Activated CD8-positive, alpha-beta memory T cell treated with anti-CD3 and anti-CD28 coated beads for 48 hours (primary cell): Measurements from ENCODE around the gene RPL37A.

Experiments
- DNase-seq, 3 experiments: peaks; one replicate each; pipeline ENCODE4 v3.0.0-alpha.2; 2020; ENCODE audit warnings: low read depth in 2 of 3, low spot score in 2 of 3

RPL37A gene

DNA sequence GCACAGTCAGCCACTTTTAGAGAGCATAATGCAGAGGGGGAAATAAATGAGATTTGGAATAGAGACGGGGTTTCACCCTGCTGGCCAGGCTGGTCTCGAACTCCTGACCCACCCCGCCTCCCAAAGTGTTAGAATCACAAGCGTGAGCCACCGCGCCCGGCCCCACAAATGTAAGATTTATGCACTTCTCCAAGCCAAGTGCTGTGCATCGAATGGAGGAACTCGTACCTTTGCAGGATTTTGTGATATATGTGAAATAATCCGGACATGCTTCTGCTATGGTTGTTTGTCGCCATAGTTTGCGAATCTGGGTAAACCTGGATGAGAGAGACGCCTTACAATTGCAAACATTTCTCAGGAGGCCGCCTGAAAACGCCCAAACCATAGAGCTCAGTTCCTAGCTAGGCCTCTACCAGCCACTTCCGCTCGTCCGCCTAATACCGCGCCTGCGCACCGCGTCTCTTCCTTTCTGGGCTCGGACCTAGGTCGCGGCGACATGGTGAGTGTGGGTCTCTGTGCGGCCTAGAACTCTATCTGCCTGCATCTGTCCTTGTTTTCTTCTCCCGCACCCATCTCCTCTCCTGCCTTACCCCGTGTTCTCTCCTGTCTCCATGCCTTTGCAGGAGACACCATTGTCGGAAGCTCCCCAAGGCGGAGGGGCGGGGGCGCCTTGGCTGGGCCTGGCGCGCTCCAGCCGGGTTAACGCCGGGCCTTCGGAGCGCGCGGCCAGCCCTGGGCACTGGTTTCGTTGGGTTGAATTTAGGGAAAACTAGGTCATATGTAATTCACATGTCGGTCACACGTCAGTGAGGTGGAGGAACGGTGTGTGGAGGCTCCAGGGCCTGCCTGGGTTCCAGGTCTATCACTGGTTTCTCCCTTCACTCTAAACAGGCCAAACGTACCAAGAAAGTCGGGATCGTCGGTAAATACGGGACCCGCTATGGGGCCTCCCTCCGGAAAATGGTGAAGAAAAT lies at the start of gene RPL37A:
TSS of gene RPL37A (plus strand) at position 466 of the 974 bp plus-strand sequence. CDS start at position 497, 31 bp downstream.
- peak; percentile 73 to 83 (median 79) for DNase-seq

DNA sequence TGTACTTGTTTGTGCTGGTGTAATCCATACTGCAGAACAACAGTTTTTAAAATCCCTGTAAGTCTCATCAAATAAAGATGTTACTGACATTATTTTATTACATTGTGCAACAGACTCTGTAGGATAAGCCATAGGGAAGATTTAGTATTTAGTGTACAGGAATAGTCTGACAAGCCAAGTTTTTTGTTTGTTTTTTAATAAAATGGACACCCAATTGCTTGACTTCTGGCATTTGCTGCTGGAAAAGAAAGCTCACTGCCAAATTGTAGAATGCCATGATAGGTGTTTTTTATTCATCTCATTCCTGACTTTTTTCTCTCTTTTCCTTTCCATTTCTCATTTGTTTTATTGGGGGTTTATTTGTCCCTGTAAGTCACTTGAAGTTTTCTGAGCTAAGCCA lies 48.3 kb upstream of the RPL37A start:
- no peak for DNase-seq

DNA sequence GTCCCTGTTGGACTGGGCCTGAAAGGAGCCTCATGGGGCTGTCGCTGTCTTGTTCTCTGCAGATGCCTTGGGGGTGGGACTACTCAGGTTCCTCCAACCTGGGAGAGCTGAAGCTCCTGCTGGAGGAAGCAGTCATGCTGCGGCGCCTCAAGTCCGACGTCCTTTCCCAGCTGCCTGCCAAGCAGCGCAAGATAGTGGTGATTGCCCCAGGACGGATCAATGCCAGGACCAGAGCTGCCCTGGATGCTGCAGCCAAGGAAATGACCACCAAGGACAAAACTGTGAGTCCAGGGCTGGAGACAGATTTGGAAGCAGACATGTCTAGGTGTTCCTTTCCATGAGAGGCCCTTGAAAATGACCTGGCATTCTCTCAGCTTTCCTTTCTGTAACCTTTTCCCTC lies 47.9 kb upstream of the RPL37A start:
- DNase-seq, result no peak

DNA sequence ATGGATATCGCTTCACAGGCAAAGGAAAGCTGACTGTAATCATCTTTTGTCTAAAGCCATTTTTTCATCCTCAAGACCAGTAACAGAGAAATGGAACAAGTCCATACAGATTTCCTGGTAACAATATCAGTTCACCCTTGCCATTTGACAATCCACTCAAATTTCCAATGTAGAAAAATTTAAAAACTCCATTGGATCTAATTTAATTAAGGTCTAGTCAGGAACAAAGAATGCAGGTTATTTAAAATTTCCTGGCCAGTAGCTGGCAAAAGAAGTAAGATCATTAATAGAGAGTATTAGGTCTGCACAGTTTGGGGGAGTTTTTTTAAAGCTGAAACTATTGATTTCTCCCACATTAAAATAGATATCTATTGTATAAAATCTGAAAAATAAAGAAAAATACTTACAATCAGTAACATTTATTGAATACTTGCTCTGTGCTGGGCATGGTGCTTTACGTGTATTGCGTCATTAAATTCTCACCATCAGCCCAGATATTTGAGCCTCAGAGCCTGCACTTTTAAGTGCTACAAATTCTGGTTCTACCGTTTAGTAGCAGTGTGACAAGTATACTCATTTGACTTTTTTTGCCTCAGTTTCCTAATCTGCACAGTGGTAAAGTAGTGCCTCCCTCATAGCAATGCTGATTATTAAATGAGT lies 44.6 kb upstream of the RPL37A start:
- DNase-seq, result no peak

DNA sequence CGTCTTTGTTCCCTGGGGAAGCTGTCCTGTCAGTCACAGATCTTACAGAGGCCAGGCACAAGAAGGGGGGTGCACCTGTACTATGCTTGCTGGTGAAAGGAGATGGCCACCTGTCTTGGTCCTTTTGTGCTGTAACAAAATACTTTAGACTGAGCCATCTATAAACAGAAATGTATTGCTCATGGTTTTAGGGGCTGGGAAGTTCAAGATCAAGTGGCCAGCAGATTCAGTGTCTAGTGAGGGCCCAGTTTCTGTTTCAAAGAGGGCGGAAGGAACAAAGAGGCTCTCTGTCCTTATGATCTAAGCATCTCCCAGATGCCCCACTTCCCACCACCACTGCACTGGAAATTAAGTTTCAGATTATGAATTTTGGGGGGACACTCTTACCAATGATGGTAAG lies 35.5 kb upstream of the RPL37A start:
- DNase-seq, result no peak

DNA sequence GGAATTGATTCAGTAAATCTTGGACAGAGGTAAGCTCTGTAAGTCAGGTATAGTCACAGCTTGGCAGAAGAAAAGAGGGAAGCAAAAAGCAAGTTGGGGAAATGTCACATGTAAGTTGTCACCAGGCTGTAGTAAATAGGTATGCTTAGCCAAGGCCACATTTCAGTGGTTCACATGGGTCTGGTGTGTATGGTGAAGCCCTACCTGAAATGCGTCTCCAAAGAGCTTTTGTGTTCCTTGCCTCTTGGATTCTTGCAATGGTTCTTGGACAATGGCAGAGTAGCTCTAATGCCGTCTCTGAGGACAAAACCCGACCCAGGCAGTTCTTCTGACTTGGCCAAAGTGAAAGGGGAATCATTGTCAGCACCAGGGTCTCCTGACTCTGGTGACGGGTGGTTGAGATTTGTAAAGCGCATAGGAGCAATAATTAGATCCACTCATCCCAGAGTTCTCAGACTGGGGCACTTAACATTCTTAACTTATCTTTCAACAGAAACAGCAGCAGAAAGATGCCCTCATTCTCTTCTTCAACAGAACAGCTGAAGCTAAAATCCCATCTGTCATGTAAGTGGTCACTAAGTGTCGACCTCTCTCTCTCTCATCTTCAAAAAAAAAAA lies 34.4 kb upstream of the RPL37A start:
- no peak for DNase-seq

DNA sequence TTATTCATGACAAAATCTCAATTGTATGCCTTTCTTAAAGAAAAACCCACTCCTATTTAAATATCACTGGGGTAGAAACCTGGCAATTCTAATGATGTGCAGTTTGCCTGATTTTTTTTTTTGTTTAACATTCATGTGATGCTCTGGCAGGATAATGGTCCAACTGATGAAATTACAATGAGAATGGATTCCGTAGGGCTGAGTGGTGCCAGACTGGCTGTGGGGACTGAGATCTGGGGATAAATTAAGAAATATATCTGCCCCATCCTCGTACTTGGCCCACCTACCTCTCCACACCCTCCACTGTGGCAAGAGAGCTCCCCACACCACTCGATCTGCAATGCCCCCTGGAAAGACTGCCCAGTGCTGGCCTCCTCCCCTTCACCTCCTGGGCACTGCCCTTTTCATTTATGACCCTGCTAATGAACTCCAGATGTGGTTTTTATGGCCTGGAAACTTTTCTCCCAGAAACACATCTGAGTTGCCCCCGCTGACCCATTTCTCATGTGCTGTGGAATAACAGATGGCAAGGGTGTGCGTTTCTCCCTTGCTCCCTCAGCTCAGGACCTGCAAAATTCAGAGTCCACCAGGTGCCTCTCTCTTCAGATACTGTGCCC lies 33.0 kb upstream of the RPL37A start:
- DNase-seq, result no peak

DNA sequence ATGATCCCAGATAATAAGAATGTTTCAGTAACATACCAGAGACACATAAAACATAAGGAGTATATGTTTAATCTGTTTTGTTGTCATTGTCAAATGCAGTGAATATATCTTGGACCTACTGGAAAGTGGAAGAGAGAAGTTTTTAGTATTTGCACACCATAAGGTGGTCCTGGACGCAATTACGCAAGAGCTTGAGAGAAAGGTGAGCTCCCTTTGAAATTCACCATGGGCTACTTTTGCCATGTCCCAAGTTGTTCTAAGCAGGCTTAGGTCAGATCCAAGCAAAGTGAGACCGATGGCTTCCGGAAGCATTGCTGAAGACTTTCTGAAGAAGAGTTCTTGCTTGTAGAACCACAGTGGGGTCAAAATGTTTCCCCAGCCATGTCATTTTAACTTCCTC lies 30.8 kb upstream of the RPL37A start:
- no peak for DNase-seq

DNA sequence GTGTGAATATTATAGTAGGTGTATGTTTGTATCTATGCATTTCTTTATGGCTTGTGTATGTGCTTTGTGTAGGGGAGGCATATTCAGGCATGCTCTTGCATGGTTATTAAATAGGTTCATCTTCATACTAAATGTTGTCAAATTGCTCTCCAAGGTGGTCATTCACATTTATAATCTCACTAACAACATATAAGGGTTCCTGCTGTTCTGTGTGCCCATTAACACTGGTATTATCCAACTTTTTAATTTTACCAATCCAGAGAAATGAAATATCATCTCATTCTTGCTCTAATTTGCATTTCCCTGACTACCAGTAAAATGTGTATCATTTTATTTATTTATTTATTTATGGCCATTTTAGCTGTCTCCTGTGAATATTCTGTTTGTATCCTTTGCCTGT lies 29.0 kb upstream of the RPL37A start:
- no peak for DNase-seq

DNA sequence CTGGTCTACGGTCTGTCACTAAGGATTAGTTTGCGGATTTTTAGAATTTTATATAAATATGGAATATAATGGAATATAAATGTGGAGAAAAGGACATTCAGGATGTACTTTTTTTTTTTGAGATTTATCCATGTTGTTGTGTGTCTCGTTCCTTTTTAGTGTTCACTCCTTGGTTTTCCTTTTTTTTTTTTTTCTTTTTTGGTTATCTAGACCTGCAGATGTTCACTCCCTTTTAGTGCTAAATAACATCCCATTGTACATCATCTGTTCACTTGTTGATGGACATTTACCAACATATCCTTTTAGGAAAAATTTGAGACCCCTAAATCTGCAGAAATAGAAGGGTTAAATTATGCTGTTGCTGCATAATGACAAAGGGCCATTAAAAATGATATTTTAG lies 25.5 kb upstream of the RPL37A start:
- no peak for DNase-seq

DNA sequence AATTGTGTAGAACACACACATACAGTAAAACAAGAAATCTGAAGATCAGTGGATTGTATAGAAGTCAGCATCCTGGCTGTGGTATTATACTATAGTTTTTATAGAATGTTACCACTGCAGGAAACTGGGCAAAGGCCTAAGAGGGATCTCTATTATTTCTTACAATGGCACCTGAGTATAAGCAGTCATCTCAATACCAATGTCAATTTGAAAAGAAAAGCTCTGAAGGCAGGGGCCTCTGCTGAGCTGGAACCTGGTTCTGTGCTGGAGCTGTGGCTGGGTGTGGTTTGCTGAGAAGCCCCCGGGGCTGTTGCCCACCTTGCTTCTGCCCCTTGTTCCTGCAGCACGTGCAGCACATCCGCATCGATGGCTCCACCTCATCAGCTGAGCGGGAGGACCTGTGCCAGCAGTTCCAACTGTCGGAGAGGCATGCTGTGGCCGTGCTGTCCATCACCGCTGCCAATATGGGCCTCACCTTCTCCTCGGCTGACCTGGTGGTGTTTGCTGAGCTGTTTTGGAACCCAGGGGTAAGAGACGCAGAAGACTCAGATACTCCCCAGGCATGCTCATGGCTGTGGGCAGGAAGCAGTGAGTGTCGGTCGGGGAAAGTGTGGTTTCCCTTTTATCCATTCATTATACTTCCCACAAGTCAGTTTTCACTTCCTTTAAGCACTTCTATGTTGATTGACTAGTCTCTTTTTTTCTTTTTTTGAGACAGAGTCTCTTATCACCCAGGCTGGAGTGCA lies 23.5 kb upstream of the RPL37A start:
- DNase-seq, result peak in 1 of 3 experiments; percentile 6

DNA sequence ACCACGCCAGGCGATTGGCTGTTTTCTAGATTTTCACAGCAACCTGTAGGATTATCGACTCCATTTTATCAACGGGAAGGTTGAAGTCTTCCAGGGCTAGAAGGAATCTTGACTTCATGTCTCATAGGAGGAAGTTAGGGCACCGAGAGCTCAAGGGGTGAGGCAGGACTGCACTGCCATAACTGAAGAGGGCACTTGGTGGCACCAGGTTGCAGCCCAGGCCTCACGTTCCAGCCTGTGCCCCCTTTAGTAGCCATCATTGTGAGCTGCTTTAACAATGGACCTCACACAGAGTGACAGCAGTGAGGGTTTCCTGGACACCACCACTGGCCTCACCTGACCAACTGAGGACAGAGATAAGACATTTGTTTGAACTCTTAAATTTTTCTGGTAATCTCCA lies 22.9 kb upstream of the RPL37A start:
- no peak for DNase-seq

DNA sequence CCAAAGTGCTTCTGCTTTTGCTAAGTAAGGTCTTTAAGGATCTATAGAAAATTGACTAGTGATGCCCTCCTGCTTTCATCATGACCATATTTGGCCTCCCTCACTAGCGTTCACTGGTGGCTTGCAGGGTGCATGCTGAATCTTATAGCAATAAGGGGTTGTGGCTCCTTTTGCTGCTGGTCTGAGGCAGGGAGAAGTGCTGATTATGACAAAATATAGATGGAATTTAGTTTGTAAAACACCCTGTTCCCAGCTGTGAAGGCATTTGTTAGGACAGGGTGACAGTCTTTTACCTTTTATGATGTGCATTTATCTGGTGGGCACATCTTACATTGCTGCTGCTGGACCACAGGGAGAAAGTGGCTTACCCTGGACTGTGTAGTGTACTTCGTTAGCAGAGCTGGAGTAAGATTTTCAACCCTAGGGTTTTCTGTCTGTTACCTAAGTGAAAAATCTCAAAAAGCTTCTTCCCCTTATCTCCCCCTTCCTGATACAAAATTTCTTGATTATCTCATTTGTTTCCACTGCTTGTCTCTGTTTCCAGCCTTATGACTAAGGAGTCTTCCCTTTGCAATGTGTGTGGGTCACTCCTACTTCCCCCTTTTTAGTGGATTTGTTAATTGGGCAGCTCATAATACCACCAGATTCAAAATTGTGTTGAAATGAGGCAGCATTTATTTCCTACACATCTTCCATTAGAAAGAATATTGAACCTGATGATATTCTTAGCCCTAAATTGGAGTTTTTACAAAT lies 21.2 kb upstream of the RPL37A start:
- DNase-seq, result no peak

DNA sequence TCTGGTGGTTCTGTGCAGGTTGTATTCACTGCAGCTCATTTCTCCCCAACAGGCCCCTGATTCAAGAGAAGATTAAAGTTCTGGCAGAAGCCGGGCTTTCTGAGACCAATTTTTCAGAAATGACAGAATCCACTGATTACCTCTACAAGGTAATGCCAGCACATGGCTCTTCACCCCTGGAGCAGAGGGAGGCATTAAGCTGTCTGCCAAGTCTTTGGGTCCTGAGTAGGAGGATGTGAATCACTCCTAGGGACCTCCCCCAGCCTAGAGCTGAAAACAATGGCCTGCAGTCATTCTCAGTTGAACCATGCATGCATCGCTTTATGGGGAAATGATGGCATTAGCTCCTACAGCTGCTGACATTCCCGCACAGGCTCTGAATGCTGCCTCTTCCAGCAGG lies 20.5 kb upstream of the RPL37A start:
- no peak for DNase-seq

DNA sequence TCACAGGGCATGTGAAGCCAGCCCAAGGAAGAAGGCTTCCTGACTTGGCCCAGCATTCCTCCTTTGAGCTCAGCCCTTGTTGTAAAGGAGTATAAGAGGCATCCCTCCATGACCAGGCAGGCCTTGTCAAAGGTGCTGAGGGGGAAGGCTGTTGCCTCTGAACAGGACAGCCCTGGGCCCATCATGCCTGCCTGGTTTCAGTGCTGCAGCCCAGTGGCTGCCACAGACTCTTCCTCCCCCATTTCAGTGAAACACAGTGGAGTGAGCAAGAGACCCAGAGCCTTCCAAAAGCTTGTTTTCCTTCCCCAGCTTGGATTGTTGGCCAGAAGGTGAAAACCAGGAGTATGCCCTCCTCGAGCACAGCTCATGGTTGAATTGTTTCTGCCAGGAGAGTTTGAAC lies 19.9 kb upstream of the RPL37A start:
- no peak for DNase-seq

DNA sequence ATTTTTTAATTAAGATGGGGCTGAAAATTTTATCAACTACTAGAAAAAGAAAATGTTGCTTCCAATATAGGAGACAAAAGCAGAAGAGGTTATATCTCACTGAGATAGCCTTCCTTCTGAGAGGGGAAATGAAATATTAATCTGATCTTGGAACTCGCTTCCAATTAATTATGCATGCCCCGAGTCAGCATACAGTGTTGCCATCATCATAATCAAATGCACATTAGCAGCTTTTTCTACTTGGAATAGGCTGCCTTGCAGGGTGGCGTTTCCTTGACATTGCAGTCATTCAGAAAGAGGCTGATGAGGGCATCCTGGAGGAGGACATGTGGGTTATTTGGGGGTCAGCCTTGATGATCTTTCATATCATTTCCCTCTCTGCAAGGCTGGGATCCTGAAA lies 18.4 kb upstream of the RPL37A start:
- no peak for DNase-seq

DNA sequence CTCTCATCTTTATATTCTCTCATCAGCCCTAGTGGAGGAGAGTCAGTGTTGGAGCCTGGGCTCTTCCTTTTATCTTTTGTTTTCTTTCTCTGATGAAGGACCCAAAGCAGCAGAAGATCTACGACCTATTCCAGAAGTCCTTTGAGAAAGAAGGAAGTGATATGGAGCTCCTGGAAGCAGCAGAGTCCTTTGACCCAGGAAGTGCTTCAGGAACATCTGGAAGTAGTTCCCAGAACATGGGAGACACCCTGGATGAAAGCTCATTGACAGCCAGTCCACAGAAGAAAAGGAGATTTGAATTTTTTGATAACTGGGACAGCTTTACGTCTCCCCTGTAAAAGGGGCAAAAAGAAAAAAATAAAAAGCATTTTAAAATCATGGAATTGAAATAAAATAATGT lies 16.0 kb upstream of the RPL37A start:
- DNase-seq, result no peak

DNA sequence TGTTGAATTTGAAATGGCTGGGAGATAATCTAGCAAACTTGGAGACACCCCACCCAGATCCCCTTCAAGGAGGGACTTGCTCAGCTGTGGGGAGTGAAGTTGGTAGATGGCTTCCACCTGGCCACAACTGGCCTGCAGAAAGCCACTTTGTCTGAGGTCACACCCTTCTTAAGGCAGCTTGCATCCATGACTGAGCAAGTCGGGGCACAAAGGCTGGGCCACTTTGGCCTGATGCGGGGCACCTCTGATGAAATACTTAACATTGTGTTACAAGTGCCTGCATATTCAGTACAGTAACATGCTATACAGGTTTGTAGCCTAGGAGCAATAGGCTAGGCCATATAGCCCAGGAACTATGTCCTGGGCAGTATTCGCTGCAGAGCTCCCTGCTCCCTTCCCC lies 13.4 kb upstream of the RPL37A start:
- DNase-seq, result no peak

DNA sequence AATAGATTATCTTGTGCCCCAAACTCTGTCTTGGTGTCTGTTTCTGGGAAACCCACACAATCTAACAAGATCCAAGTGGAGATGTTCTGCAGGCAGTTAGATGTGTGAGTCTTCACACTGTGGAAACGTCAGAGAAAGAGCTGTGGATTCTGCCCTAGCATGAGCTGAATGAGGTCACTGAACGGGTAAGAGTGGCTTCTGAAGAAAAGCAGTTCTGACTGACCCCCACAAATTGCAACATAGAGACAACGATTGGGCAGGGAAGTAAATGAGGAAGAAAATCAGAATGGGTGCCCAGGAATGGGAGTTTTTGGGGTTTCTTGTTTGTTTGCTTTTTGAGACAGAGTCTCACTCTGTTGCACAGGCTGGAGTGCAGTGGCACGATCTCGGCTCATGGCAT lies 12.9 kb upstream of the RPL37A start:
- DNase-seq, result no peak

DNA sequence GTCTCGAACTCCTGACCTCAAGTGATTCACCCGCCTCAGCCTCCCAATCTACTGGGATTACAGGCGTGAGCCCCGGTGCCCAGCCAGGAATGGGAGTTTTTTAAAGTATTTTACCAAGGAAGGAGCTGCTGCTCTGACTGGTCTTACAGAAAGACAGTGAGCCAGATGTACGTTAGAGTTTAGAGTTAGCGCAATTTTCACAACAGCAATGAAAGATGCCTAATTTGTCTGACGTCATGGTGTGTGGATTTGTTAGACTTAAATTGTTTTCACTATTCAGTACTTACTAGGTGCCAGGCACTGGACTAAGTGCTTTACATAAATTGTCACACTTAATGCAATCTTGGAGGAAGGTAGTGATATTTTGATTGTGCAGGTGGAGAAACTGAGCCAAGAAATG lies 12.4 kb upstream of the RPL37A start:
- DNase-seq, result no peak
